Nephron progenitor cell (in vitro differentiated cells): Measurements from ENCODE around the gene MLXIP.
A peak's percentile ranks its signal among the peaks of the same experiment; 100 is the strongest.

Source experiments
- DNase-seq: peaks from one replicate; pipeline ENCODE4 v3.0.0; 2021
- H3K27ac Mint-ChIP-seq: 2 replicates; pipeline ENCODE4 v1.8.0; 2021; ENCODE audit warnings: mild to moderate bottlenecking, moderate library complexity, mixed read lengths
- H3K27me3 Mint-ChIP-seq: 2 replicates; pipeline ENCODE4 v1.8.0; 2021; ENCODE audit warnings: mild to moderate bottlenecking, low read depth, mixed read lengths; ENCODE audit not compliant: poor library complexity
- H3K36me3 Mint-ChIP-seq: 2 replicates; pipeline ENCODE4 v1.8.0; 2021; ENCODE audit warnings: low read depth, mixed read lengths
- H3K4me1 Mint-ChIP-seq: 2 replicates; pipeline ENCODE4 v1.8.0; 2021; ENCODE audit warnings: mixed read lengths
- H3K4me3 Mint-ChIP-seq: 2 replicates; pipeline ENCODE4 v1.8.0; 2021; ENCODE audit warnings: mild to moderate bottlenecking, moderate library complexity, mixed read lengths
- H3K9me3 Mint-ChIP-seq: 2 replicates; pipeline ENCODE4 v1.8.0; 2021; ENCODE audit warnings: mild to moderate bottlenecking, moderate library complexity, mixed read lengths
- TF ChIP-seq, protein P1 (sequence below): fragments of 200-600 bp; sonication (generic); IDR thresholded peaks from 2 replicates; pipeline ENCODE4 v1.5.0; 2021; ENCODE audit warnings: antibody characterized with exemption

The MLXIP gene

GRCh38 chr12:122088179-122088810 lies 9.7 kb downstream of the MLXIP start:
- Mint-ChIP-seq H3K27me3 (no peaks in the 10 kb centered on the region), H3K9me3 (no peaks in the 10 kb centered on the region), H3K36me3 (peaks cover 26% of the 10 kb centered on the region), H3K27ac (peak overlapping the region; percentile 93), H3K4me1 (peaks cover 58% of the 10 kb centered on the region), H3K4me3 (peak overlapping the region; percentile 66)
- TF ChIP-seq, protein P1, sequence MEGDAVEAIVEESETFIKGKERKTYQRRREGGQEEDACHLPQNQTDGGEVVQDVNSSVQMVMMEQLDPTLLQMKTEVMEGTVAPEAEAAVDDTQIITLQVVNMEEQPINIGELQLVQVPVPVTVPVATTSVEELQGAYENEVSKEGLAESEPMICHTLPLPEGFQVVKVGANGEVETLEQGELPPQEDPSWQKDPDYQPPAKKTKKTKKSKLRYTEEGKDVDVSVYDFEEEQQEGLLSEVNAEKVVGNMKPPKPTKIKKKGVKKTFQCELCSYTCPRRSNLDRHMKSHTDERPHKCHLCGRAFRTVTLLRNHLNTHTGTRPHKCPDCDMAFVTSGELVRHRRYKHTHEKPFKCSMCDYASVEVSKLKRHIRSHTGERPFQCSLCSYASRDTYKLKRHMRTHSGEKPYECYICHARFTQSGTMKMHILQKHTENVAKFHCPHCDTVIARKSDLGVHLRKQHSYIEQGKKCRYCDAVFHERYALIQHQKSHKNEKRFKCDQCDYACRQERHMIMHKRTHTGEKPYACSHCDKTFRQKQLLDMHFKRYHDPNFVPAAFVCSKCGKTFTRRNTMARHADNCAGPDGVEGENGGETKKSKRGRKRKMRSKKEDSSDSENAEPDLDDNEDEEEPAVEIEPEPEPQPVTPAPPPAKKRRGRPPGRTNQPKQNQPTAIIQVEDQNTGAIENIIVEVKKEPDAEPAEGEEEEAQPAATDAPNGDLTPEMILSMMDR = no peak
- no peak for DNase-seq

GRCh38 chr12:122089077-122089476 lies 10.5 kb downstream of the MLXIP start:
- TF ChIP-seq, protein P1 = no peak
- Mint-ChIP-seq H3K4me3 (no peak overlapping the region), H3K4me1 (peaks cover 52% of the 10 kb centered on the region), H3K9me3 (no peaks in the 10 kb centered on the region), H3K27me3 (no peaks in the 10 kb centered on the region), H3K36me3 (peaks cover 19% of the 10 kb centered on the region), H3K27ac (no peak overlapping the region)
- no peak for DNase-seq

DNA sequence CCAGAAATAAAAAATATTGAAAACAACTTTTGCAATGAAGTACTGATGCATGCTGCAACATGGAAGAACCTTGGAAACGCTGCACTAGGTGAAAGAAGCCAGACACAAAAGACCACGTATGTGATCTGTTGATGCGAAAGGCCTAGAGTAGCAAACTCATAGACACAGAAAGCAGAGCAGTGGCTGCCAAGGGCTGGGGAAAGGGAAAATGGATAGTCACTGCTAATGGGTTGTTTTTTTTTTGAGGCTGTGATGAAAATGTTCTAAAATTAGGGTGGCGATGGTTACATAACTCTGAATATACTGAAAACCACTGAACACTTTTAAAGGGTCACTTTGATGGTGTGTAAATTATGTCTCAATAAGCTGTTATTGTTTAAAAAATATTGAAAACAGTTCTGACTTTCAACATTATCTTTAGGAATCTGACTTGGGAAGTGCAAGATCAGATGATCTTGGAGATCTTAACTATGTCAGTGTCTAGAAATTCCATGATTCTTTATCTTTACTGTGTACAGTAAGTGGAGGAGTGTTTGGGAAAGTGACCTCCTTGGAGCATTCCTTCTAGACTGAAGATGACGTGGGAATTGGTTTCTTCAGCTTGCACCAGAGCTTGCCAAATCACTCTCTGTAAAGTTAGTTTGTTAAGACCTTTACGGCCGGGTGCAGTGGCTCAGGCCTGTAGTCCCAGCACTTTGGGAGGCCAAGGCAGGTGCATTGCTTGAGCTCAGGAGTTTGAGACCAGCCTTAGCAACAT lies 12.4 kb downstream of the MLXIP start:
- H3K9me3 Mint-ChIP-seq = no peaks in the 10 kb centered on the region
- peaks cover 9% of the 10 kb centered on the region for H3K36me3 Mint-ChIP-seq
- no peaks in the 10 kb centered on the region for H3K27me3 Mint-ChIP-seq
- H3K4me3 Mint-ChIP-seq = no peak overlapping the region
- peaks cover 39% of the 10 kb centered on the region for H3K4me1 Mint-ChIP-seq
- peak overlapping the region; percentile 60 for H3K27ac Mint-ChIP-seq
- no peak for DNase-seq
- TF ChIP-seq, protein P1 = no peak

- Mint-ChIP-seq H3K27me3 (no peaks in the 10 kb centered on the region), H3K4me3 (no peak overlapping the region), H3K9me3 (no peaks in the 10 kb centered on the region), H3K4me1 (peaks cover 36% of the 10 kb centered on the region), H3K27ac (no peak overlapping the region), H3K36me3 (peaks cover 7% of the 10 kb centered on the region)
- DNase-seq = no peak
- TF ChIP-seq, protein P1 = no peak
Observed at GRCh38 chr12:122093098-122093883, 14.7 kb downstream of the MLXIP start.

DNA sequence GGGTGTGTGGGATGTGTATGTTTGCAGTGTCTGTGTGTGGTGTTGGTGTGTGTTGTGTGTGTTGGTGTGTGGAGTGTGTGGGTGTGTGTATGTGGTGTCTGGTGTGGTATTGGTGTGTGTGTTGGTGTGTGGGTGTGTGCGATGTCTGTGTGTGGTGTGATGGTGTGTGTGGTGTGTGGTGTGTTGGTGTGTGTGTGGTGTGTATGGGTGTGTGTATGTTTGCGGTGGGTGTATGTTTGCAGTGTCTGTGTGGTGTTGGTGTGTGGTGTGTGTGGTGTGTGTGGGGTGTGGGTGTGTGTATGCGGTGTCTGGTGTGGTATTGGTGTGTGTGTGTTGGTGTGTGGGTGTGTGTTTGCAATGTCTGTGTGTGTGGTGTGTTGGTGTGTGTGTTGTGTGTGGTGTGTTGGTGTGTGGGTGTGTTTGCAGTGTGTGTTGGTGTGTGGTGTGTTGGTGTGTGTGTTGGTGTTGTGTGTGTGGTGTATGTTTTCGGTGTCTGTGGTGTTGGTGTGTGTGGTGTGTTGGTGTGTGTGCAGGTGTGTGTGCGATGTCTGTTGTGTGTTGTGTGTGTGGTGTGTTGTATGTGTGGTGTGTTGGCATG lies 15.7 kb downstream of the MLXIP start:
- no peak for DNase-seq
- Mint-ChIP-seq H3K27me3 (no peaks in the 10 kb centered on the region), H3K9me3 (no peaks in the 10 kb centered on the region), H3K36me3 (peaks cover 5% of the 10 kb centered on the region), H3K27ac (no peak overlapping the region), H3K4me1 (peaks cover 38% of the 10 kb centered on the region), H3K4me3 (no peak overlapping the region)
- TF ChIP-seq, protein P1 = no peak
